ENCODE results near the gene TUBG1.

DNA sequence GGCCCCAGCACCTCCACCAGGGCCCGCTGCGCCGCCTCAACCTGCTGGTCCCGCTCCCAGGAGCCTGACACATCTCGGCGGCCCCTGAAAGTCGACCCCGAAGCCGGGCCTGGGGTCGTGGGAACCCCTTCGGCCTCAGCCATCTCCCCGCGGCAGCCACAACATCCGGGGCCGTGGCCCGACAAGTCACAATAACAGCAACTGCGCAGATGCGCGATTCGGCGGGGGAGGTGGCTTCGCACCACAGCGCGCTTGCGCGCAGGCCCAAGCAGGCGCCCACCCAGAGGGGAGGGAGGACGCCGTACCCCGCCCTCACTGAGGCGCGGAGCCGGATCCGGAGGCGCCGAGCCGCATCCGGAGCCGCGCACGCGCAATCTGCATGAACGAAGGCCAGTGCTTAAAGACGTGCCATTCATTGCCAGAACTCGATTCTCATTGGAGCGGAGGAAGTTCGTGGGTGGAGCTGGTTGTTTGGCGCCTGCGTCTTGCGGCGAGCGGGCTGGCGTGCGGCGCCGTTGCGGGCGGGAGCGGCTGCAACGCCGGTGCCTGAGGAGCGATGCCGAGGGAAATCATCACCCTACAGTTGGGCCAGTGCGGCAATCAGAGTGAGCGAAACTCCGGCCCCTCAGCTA lies at the start of gene TUBG1, which contains the start of gene RETREG3:
- TF ChIP-seq, protein P1, sequence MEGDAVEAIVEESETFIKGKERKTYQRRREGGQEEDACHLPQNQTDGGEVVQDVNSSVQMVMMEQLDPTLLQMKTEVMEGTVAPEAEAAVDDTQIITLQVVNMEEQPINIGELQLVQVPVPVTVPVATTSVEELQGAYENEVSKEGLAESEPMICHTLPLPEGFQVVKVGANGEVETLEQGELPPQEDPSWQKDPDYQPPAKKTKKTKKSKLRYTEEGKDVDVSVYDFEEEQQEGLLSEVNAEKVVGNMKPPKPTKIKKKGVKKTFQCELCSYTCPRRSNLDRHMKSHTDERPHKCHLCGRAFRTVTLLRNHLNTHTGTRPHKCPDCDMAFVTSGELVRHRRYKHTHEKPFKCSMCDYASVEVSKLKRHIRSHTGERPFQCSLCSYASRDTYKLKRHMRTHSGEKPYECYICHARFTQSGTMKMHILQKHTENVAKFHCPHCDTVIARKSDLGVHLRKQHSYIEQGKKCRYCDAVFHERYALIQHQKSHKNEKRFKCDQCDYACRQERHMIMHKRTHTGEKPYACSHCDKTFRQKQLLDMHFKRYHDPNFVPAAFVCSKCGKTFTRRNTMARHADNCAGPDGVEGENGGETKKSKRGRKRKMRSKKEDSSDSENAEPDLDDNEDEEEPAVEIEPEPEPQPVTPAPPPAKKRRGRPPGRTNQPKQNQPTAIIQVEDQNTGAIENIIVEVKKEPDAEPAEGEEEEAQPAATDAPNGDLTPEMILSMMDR (conservative IDR thresholded peaks at IDR 0.05; ENCODE audit: low read depth, low read length) = no peak; the same call in 1 of the 2 replicates
- no peak for TF ChIP-seq EZH2phosphoT487 (IDR thresholded peaks at IDR 0.05; ENCODE audit: borderline replicate concordance, low read length)

Measured in PC-3 (cell line).